Measurements from ENCODE around the gene EVC2.

EVC2 gene

DNA sequence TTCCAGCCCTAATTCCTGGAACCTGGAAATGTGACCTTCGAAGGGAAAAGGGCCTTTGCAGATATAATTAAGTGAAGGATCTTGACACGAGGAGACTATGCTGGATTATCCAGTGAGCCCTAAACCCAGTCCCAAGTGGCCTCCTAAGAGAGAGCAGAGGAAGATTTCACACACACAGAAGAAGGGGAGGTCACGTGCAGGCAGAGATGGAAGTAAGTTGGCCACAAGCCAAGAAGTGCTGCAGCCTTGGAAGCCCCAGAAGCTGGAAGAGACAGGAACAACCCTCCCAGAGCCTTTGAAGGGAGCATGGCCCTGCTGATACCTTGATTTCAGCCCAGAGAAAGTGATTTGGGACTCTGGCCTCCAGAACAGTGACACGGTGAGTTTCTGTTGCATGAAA, 51.9 kb downstream of the EVC2 start:
- no peak overlapping the region for H3K27ac ChIP-seq
- TF ChIP-seq, protein P1, sequence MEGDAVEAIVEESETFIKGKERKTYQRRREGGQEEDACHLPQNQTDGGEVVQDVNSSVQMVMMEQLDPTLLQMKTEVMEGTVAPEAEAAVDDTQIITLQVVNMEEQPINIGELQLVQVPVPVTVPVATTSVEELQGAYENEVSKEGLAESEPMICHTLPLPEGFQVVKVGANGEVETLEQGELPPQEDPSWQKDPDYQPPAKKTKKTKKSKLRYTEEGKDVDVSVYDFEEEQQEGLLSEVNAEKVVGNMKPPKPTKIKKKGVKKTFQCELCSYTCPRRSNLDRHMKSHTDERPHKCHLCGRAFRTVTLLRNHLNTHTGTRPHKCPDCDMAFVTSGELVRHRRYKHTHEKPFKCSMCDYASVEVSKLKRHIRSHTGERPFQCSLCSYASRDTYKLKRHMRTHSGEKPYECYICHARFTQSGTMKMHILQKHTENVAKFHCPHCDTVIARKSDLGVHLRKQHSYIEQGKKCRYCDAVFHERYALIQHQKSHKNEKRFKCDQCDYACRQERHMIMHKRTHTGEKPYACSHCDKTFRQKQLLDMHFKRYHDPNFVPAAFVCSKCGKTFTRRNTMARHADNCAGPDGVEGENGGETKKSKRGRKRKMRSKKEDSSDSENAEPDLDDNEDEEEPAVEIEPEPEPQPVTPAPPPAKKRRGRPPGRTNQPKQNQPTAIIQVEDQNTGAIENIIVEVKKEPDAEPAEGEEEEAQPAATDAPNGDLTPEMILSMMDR (IDR thresholded peaks at IDR 0.05): no peak

DNA sequence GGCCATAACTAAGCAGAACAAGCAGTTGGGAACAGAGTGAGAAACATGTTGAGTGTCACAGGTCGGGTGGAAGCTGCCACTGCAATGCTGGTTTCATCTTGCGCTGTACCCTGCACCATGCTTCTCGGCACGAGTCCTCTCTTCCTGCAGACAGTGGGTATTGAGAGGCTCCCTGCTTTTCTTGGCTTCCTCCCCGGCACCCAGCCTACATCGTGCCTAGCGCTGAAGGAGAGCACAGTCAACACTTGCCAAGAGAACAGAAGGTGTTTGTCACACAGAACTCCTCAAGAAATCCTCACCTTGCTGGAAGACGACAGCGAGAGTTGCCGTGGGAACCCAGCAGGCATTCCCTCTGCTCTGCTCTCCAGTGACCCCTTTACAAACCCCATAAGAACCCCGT, 53.6 kb downstream of the EVC2 start:
- no peak overlapping the region for H3K27ac ChIP-seq
- TF ChIP-seq, protein P1 (IDR thresholded peaks at IDR 0.05): no peak
- no peak for TF ChIP-seq ZFX (IDR thresholded peaks at IDR 0.05; ENCODE audit: borderline replicate concordance)

DNA sequence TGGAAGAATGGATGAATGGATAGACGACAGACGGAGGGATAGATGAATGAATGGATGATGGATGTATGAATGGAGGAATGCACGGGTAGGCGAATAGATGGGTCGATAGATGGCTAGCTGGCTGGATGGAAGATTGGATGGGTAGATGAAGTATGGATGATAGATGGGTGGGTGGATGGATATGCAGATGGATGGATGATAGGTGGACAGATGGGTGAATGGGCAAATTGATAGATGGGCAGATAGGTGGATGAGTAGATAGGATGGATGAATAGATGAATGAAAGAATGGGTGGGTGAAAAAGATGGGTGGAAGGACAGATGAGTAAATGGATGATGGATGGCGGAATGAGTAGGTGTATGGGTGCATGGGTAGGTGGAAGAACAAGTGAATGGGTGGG, 57.3 kb downstream of the EVC2 start:
- TF ChIP-seq, protein P1 (IDR thresholded peaks at IDR 0.05): no peak
- no peak for TF ChIP-seq ZFX (IDR thresholded peaks at IDR 0.05; ENCODE audit: borderline replicate concordance)
- no peak overlapping the region for H3K27ac ChIP-seq

DNA sequence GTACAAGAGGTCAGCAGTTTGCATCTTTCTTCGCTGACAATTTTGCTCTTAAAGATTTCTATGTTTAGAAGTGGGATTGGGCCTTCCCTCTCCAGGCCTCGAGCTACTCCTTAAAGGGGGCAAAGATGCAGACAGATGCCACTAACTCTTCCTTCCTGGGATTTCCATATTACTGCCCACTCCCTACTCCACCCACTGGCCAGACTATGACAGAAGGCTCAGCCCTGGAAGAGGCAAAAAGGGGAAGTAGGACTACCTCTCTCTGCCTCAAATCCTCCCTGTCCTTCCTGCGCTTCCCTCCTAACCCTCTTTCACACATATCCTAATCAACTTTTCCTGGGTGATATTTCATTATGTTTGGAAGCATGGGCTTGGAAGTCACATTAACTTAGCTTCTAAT, 58.3 kb downstream of the EVC2 start:
- TF ChIP-seq, protein P1 (IDR thresholded peaks at IDR 0.05): no peak
- TF ChIP-seq ZFX (IDR thresholded peaks at IDR 0.05; ENCODE audit: borderline replicate concordance): no peak
- no peak overlapping the region for H3K27ac ChIP-seq

DNA sequence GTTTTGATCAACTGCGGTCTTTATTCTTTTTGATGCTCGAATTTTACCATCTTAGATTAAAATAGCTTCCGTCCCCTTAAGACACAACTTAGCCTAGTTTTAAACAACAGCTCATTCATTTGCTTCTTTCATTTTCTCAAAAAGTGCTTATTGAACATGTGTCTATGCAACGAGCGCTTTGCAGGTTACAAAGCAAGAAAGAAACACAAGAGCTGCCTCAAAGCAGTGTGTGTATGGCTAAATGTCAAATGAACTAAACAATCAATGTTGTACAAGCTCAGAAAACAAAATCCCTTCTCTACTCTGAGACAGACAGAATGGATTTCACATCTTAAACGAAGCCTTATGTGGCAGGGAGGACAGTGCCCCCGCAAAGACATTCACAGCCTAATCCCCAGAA, 61.0 kb downstream of the EVC2 start:
- no peak overlapping the region for H3K27ac ChIP-seq
- no peak for TF ChIP-seq ZFX (IDR thresholded peaks at IDR 0.05; ENCODE audit: borderline replicate concordance)
- TF ChIP-seq, protein P1 (IDR thresholded peaks at IDR 0.05): no peak

DNA sequence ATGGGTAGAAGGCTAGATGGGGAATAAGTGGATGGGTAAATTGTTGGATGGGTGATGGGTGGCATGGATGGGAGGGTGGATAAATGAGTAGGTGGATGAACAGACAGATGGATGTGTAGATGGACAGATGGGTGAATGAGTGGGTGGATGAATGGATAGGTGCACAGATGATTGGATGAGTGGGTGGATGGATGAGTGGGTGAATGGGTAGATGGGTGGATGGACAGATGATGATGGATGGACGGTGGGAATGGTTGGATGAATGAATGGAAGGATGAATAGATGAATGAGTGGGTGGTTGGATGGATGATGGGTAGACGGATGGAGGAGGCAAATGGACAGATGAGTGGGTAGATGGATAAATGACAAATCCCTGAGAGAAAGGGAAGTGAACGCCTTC, 68.3 kb downstream of the EVC2 start:
- no peak overlapping the region for H3K27ac ChIP-seq
- TF ChIP-seq, protein P1 (IDR thresholded peaks at IDR 0.05): no peak
- TF ChIP-seq ZFX (IDR thresholded peaks at IDR 0.05; ENCODE audit: borderline replicate concordance): no peak

DNA sequence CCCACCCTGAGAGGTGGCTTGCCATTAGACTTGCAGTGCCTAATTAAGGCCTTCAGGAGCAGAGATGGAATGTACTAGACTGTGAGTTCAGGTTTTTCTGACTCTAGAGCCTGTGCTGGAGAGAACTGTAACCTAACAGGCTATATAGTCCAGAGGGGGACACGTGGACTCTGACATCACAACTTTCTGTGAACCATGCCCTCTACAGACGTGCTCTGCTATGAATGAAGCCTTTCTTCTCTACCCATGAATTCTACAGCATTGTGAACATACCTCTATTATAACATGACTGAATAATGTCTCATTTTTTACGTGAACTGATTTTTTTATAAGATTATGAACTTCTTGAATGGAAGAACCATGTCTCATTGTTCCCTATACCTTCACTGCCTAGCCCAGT, 68.8 kb downstream of the EVC2 start:
- TF ChIP-seq, protein P1 (IDR thresholded peaks at IDR 0.05): no peak
- no peak for TF ChIP-seq ZFX (IDR thresholded peaks at IDR 0.05; ENCODE audit: borderline replicate concordance)
- no peak overlapping the region for H3K27ac ChIP-seq

Data from 22Rv1 (cell line).